Prostate gland (tissue), 2 donors: Measurements from ENCODE around the gene CARS2. TPM values are rescaled to one million over a fixed set of nuclear protein-coding genes. Genes with fewer than 3 reads are reported as not detected.

Source experiments
- DNase-seq: peaks from one replicate; pipeline ENCODE4 v3.0.0-alpha.2; 2019; ENCODE audit warnings: low spot score
- H3K27ac ChIP-seq, 2 donors: fragments of 200-600 bp; sonication (generic); 2 replicates each; pipeline ENCODE4 v1.5.1; 2017 to 2019
- H3K27me3 ChIP-seq: fragments of 200-600 bp; sonication (generic); replicated peaks from 2 replicates; pipeline ENCODE4 v1.5.1; 2019; ENCODE audit not compliant: insufficient read depth
- H3K36me3 ChIP-seq, 2 donors: fragments of 200-600 bp; sonication (generic); 1 replicate in 1 of 2; 2 replicates in 1 of 2; pipeline versions ENCODE4 v1.5.1 to v1.8.1; 2017 to 2019
- H3K4me1 ChIP-seq: fragments of 200-600 bp; sonication (generic); replicated peaks from 2 replicates; pipeline ENCODE4 v1.5.1; 2019
- H3K4me3 ChIP-seq, 2 donors: fragments of 200-600 bp; sonication (generic); 2 replicates each; pipeline ENCODE4 v1.5.1; 2017 to 2019
- H3K9me3 ChIP-seq: fragments of 200-600 bp; sonication (generic); 2 replicates; pipeline ENCODE4 v1.5.1; 2017
- POLR2A ChIP-seq: fragments of 450-650 bp; IDR thresholded peaks from one replicate; pipeline ENCODE4 v1.6.1; 2016; ENCODE audit warnings: antibody characterized with exemption, mild to moderate bottlenecking
- POLR2AphosphoS5 ChIP-seq: sonication (generic); formaldehyde crosslinking; IDR thresholded peaks from one replicate; pipeline ENCODE4 v1.6.1; 2017; ENCODE audit warnings: antibody characterized with exemption
- WGBS: methylation state at CpG from one replicate; pipeline ENCODE4 v1.1.5; 2018; 5-methylcytosine and 5-hydroxymethylcytosine counted together
- intact Hi-C: fragments of 100-400 bp; cut with DNase I; formaldehyde crosslinking; loops from one replicate; pipeline ENCODE4 v1.14.2; 2022
- total RNA-seq, 2 donors: library from RNA; depleted of rRNA; stranded (reverse); fragments of >200 nt; gene quantifications; one replicate each; pipeline ENCODE4 v1.1.0, GENCODE V29; 2016
- TF ChIP-seq, protein P1 (sequence below), 4 experiments: fragments of 200-600 bp in 2 of 4; fragments of 450-650 bp in 2 of 4; sonication (generic) in 2 of 4; IDR thresholded peaks; 1 replicate in 3 of 4; 2 replicates in 1 of 4; pipeline ENCODE4 v1.5.1; 2016 to 2019; ENCODE audit warnings: antibody characterized with exemption in 4 of 4, mild to moderate bottlenecking in 2 of 4, moderate library complexity in 2 of 4

Gene CARS2
- total RNA-seq, 2 donors from 2014 or later: 40.5 to 85.5 TPM

DNA sequence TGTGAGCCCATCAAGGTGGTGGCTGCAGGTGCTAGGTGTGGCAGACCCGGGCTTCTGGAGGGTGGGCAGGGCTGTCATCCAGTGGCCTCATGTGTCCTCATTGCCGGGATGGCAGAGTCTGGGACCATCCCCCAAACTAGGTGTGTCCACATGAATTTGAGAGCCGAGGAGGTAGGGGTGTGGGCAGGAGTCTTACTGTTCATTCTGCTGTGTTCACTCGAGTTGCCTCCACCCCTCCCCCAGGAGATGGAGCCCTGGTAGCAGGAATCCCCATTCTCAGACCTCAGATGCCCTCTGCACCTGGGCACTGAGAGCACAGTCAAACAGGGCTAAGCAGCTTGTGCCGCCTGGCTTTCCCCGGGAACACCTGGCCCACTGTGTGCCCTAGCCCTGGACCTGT is 68.2 kb downstream of the CARS2 start:
- intact Hi-C loops: no loop called here
- no peak overlapping the region for H3K4me3 ChIP-seq
- no peak overlapping the region for H3K27ac ChIP-seq
- WGBS: 67% methylated on average over 6 of the region's 6 CpGs
- no peaks in the 10 kb centered on the region for H3K27me3 ChIP-seq
- TF ChIP-seq, protein P1, sequence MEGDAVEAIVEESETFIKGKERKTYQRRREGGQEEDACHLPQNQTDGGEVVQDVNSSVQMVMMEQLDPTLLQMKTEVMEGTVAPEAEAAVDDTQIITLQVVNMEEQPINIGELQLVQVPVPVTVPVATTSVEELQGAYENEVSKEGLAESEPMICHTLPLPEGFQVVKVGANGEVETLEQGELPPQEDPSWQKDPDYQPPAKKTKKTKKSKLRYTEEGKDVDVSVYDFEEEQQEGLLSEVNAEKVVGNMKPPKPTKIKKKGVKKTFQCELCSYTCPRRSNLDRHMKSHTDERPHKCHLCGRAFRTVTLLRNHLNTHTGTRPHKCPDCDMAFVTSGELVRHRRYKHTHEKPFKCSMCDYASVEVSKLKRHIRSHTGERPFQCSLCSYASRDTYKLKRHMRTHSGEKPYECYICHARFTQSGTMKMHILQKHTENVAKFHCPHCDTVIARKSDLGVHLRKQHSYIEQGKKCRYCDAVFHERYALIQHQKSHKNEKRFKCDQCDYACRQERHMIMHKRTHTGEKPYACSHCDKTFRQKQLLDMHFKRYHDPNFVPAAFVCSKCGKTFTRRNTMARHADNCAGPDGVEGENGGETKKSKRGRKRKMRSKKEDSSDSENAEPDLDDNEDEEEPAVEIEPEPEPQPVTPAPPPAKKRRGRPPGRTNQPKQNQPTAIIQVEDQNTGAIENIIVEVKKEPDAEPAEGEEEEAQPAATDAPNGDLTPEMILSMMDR (IDR thresholded peaks at IDR 0.05): no peak
- no peak for TF ChIP-seq POLR2A
- no peak for TF ChIP-seq POLR2AphosphoS5
- no peaks in the 10 kb centered on the region for H3K9me3 ChIP-seq
- H3K36me3 ChIP-seq: peaks cover 8 to 31% of the 10 kb centered on the region in 2 donors
- H3K4me1 ChIP-seq: no peaks in the 10 kb centered on the region
- no peak for DNase-seq

DNA sequence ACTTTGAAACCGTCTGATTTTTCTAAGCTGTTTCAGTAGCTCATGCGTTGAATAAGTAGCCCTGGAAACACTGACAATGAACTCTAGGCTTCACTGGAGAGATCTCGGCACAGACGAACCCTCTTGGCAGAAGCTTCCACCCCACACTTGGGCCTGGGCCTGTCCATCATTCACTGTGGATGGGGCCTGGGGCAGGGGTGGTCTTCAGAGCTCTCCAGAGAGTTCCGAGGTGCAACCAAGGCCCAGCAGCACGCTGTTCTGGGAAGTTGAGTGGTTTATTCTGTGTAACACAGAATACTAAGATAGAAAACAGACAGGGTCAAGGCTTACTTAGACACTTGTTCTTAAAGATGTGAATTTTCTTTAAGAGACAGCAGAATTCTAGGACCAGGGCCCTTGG is 68.6 kb downstream of the CARS2 start:
- DNase-seq: no peak
- TF ChIP-seq POLR2A (no peak), POLR2AphosphoS5 (no peak)
- TF ChIP-seq, protein P1 (IDR thresholded peaks at IDR 0.05): no peak
- Histone ChIP-seq H3K36me3 (peaks cover 4 to 31% of the 10 kb centered on the region in 2 donors), H3K27me3 (no peaks in the 10 kb centered on the region), H3K9me3 (no peaks in the 10 kb centered on the region), H3K4me3 (no peak overlapping the region), H3K4me1 (no peaks in the 10 kb centered on the region), H3K27ac (no peak overlapping the region)
- intact Hi-C loops: no loop called here
- WGBS: 87% methylated on average over 6 of the region's 6 CpGs

DNA sequence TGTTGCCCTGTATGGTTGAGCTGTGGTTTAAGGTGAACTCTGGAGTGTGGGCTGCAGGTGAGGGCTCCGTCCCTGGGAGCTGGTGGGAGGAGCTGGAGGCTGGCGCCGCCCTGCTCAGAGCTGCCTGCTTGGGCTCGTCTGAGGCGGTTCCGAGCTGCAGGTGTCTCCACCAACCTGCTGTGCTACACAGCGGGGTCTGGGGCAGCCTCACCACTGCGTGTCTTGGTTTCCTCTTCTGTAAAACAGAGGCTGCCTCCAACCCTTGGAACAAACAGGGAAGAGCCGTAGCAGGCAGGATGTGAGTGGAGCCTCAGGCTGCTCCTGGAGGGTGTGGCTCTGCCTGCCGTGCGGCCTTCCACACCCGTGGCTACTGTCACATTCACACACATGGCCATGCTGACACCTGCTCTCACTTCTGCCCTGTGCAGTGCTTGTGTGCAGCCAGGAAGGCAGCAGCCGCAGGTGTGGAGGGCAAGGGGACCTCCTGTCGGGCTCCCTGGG is 69.2 kb downstream of the CARS2 start:
- no peak for TF ChIP-seq POLR2AphosphoS5
- no peak for TF ChIP-seq POLR2A
- H3K36me3 ChIP-seq: peaks cover 4 to 31% of the 10 kb centered on the region in 2 donors
- no peaks in the 10 kb centered on the region for H3K9me3 ChIP-seq
- H3K4me1 ChIP-seq: peaks cover under 1% of the 10 kb centered on the region
- WGBS: 69% methylated on average over 14 of the region's 14 CpGs
- no peak overlapping the region for H3K27ac ChIP-seq
- no peak for DNase-seq
- no peak overlapping the region for H3K4me3 ChIP-seq
- H3K27me3 ChIP-seq: no peaks in the 10 kb centered on the region
- intact Hi-C loops: no loop called here

DNA sequence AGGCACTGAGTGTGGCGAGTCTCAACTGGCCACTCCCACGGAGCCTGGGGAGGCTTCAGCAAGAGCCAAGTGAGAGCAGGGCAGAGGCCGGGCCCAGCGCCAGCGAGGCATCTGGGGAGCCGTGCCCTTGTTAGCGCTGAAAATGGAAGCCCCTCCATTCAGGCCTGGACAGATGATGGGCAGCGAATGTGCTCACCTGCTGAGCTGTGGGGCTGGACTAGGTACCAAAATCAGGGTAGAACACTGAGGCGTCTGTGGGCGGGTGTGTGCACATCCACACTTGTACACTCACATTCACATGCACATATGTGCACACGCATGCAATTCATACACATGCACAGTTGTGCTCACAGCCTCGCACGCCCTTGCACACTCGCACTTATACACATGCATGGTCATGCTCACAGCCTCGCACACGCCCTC is 69.9 kb downstream of the CARS2 start:
- peaks cover 5% of the 10 kb centered on the region for H3K4me1 ChIP-seq
- H3K27me3 ChIP-seq: no peaks in the 10 kb centered on the region
- H3K36me3 ChIP-seq: peaks cover 4 to 31% of the 10 kb centered on the region in 2 donors
- H3K4me3 ChIP-seq: no peak overlapping the region
- 80% methylated on average over 16 of the region's 16 CpGs for WGBS
- DNase-seq: no peak
- intact Hi-C loops: no loop called here
- no peak overlapping the region for H3K27ac ChIP-seq
- no peaks in the 10 kb centered on the region for H3K9me3 ChIP-seq
- TF ChIP-seq POLR2AphosphoS5: no peak
- TF ChIP-seq POLR2A: no peak
- TF ChIP-seq, protein P1 (IDR thresholded peaks at IDR 0.05): no peak

DNA sequence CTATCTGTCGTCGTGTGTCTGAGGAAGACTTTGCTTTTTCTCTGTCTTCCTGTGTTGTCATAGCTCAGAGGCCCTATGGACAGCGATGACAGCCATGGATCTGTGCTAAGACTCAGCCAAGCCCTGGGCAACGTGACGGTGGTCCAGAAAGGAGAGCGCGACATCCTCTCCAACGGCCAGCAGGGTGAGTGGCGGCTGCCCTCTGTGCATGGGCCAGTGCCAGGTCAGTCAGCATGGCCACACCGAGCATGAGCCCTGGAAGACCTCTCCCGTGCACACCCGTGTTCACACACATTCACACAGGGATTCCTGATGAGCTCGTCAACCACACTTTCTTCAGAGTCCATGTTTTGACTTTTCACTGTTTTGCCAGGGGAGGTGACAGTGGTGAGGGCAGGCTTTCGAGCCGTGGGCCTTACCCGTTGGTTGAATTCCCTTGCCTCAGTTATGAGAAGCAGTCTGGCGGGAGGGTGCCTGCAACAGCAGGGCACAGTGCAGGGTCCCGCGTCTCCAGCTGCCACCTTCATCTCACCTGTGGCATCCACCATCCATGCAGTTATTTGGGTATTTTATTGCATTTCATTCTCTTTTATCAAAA is 70.4 kb downstream of the CARS2 start:
- H3K27me3 ChIP-seq: no peaks in the 10 kb centered on the region
- TF ChIP-seq, protein P1 (IDR thresholded peaks at IDR 0.05): no peak
- no peak for TF ChIP-seq POLR2AphosphoS5
- TF ChIP-seq POLR2A: no peak
- intact Hi-C loops: no loop called here
- no peak overlapping the region for H3K27ac ChIP-seq
- no peak for DNase-seq
- WGBS: 89% methylated on average over 19 of the region's 19 CpGs
- H3K36me3 ChIP-seq: peaks cover 4 to 31% of the 10 kb centered on the region in 2 donors
- no peaks in the 10 kb centered on the region for H3K9me3 ChIP-seq
- no peak overlapping the region for H3K4me3 ChIP-seq
- peaks cover 5% of the 10 kb centered on the region for H3K4me1 ChIP-seq
